HG03039 (cell line): ENCODE measurements around the gene MS4A8.

Experiments used
- ATAC-seq: cut with Tn5 transposase; IDR thresholded peaks from one replicate; pipeline ENCODE4 v1.9.1; 2021; ENCODE audit warnings: mild to moderate bottlenecking, moderate library complexity; ENCODE audit not compliant: unreplicated experiment

Gene MS4A8

DNA sequence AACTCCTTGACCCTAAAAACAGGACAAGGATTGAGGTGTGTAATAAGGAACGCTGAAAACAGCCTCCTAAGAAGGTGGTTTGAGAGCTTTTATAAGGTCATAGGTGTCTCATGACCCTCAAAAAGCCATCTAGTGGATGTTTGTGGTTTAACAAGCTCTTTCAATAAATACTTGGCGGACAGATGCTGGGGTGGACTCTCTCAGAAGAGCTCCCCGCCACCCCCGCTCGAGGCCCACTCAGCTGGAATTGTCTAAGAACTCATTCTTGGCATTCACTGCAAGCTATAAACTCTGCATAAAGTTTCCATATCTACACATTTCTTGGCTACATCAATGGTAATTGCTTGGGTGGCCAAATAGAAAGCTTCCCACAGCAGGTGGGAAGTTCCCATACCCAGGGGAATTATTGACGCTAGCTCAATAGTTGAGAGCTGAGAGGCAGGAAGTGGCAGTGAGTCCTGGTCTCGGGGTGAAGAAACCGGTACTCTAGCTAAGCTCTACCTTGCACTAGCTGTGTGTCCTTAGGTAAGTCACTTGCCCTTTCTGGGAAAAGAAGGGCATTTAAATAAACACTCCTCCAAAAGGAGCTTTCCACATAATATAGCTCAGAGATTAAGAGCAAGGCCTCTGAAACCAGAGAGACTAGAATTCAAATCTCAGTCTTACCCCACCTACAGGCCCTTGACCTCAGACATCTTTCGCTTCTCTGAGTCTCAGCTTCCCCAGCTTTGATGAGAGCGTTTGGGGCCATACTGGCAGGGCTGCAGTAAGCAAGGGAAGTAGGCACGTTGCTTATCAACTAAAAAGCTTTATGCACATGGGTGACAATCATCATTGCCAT, 63.7 kb downstream of the MS4A8 start:
- peak; percentile 62 for ATAC-seq

DNA sequence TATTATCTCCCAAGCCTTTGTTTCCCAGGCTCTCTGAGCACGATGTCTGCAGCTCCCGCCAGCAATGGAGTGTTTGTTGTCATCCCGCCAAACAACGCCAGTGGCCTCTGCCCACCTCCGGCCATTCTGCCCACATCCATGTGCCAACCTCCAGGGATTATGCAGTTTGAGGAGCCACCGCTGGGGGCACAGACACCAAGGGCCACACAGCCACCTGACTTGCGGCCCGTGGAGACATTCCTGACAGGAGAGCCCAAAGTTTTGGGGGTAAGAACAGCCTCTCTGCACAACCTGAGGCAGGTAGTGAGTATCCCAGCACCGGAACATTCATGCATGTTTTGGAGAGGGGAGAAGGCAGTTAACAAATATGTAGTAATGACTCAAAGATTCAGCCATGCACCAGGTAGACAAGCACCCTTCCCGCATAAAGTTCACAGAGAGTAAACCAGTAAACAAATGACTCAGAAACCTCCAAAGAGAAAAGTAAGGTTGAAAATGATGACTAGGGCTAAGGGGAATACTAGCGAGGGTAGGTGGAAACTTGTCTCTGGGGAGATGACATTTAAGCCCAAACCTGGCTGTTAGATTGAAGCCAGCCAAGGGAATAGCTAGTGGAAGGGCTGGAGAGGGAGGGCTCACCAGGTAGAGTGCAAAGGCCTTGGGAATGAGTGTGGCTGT, 64.4 kb downstream of the MS4A8 start:
- ATAC-seq = no peak

DNA sequence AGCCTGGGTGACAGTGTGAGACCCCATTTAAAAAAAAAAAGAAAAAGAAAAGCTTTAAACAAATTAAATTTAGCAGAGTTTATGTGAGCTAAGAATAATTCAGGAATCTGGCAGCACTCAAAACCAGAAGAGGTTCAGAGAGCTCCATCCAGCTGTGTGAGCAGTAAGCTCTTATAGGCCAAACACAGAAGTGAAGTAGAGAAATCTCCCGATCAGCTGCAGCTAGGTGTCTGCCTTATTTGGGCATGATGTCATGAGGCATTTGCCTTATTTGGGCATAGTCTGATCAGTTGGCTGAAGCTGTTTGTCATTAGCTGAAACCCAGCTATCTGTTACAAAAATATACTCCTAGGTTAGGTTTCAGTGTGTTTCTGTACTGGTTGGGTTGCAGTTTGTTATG, 65.5 kb downstream of the MS4A8 start:
- no peak for ATAC-seq

DNA sequence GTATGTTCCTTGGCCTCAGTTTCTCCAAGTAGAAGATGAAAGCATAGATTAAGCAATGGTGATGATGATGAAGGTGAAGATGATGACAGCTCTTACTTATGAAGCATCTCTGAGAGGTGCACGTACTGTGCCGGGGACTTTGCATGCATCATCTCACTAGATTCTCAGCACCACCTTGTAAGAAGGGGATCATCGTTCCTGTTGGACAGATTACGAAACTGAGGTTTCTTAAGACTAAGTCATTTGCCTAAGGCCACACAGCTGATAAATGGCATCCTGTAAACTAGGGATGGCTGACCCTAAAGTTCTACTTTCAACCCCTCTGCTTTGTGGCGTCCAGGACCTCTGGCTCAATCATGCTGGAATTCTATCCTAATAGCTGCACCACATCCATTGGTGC, 65.9 kb downstream of the MS4A8 start:
- no peak for ATAC-seq
